Raji (cell line): ENCODE data around the gene GRIA1.

Source experiments
- POLR2A ChIP-seq: IDR thresholded peaks from 2 replicates; pipeline ENCODE4 v1.6.1; 2011; ENCODE audit warnings: low read depth, low read length, control low read depth; ENCODE audit not compliant: insufficient read depth

The GRIA1 gene

GRCh38 chr5:153676821-153677220, 186.4 kb downstream of the GRIA1 start:
- no peak for TF ChIP-seq POLR2A

- no peak for TF ChIP-seq POLR2A
These were observed 188.3 kb downstream of the GRIA1 start for GRCh38 chr5:153678617-153679329.

GRCh38 chr5:153690236-153690635, 199.8 kb downstream of the GRIA1 start:
- no peak for TF ChIP-seq POLR2A

- TF ChIP-seq POLR2A = no peak
These were observed 205.8 kb downstream of the GRIA1 start for GRCh38 chr5:153696256-153696655.

GRCh38 chr5:153699035-153699434, 208.6 kb downstream of the GRIA1 start:
- TF ChIP-seq POLR2A = no peak

GRCh38 chr5:153700940-153701339, 210.5 kb downstream of the GRIA1 start:
- TF ChIP-seq POLR2A = no peak

GRCh38 chr5:153702265-153702664, 211.8 kb downstream of the GRIA1 start:
- TF ChIP-seq POLR2A = no peak

- TF ChIP-seq POLR2A = no peak
These were observed 213.6 kb downstream of the GRIA1 start for GRCh38 chr5:153704110-153704509.

GRCh38 chr5:153707626-153708025, 217.2 kb downstream of the GRIA1 start:
- TF ChIP-seq POLR2A = no peak

GRCh38 chr5:153711755-153712154, 221.3 kb downstream of the GRIA1 start:
- no peak for TF ChIP-seq POLR2A

GRCh38 chr5:153712946-153713345, 222.5 kb downstream of the GRIA1 start:
- TF ChIP-seq POLR2A = no peak

GRCh38 chr5:153713943-153714342, 223.5 kb downstream of the GRIA1 start:
- no peak for TF ChIP-seq POLR2A

GRCh38 chr5:153714798-153715197, 224.3 kb downstream of the GRIA1 start:
- TF ChIP-seq POLR2A = no peak

- no peak for TF ChIP-seq POLR2A
These were observed 226.8 kb downstream of the GRIA1 start for GRCh38 chr5:153717287-153717686.

GRCh38 chr5:153718713-153719112, 228.2 kb downstream of the GRIA1 start:
- no peak for TF ChIP-seq POLR2A

- TF ChIP-seq POLR2A = no peak
These were observed 228.9 kb downstream of the GRIA1 start for GRCh38 chr5:153719324-153719723.

GRCh38 chr5:153742060-153742459, 251.6 kb downstream of the GRIA1 start:
- TF ChIP-seq POLR2A = no peak
